ENCODE results near the gene NFKBIB. TPM values are rescaled to one million over a fixed set of nuclear protein-coding genes. Genes with fewer than 3 reads are reported as not detected.
"Not testable (repeated sequence)": the region's sequence is repeated elsewhere in the genome, so short reads cannot be mapped to it uniquely, and the experiment has no call there.

Gene NFKBIB
- 22.0 TPM for total RNA-seq
- long read RNA-seq, transcript NFKBIB-201 (6 exons, 1,159 nt), result minor isoform, 11 of 38 reads
- long read RNA-seq, transcript NFKBIB-204 (5 exons, 1,929 nt), result major isoform, 16 of 38 reads
- long read RNA-seq, partial matches to known transcripts, result 8 of 38 reads
- long read RNA-seq, other reads (novel, unspliced or antisense), result 1 of 38 reads

GRCh38 chr19:38899447-38900201 lies at the start of gene NFKBIB, which contains the start of gene SIRT2:
TSS of gene NFKBIB (plus strand) at chr19:38899969. CDS start at chr19:38900033, 64 bp downstream.
TSS of gene SIRT2 (minus strand) at chr19:38899618. CDS start at chr19:38899521, 97 bp downstream.
- intact Hi-C loops (cut with DNase I), result loop anchor here (2.0 to 5.0 kb wide), 2 partner anchors 31 to 47 kb away; partner anchors contain the start of genes MRPS12 and SARS2
- DNase-seq (ENCODE audit: low spot score), result peak; percentile 100

- intact Hi-C loops (cut with DNase I), result loop anchor here (5.0 kb wide), 3 partner anchors 47 to 233 kb away; partner anchors contain the start of genes ACTN4, EIF3K, MAP4K1 and NFKBIB
- peak; percentile 99 for DNase-seq (ENCODE audit: low spot score)
Observed at GRCh38 chr19:38850436-38850975, 49.3 kb upstream of the NFKBIB start.

- no peak for DNase-seq (ENCODE audit: low spot score)
- intact Hi-C loops (cut with DNase I), result loop anchor here (5.0 kb wide), 3 partner anchors 46 to 234 kb away; partner anchors contain the start of genes ACTN4, EIF3K, MAP4K1 and NFKBIB
Observed at GRCh38 chr19:38850976-38851621, 48.7 kb upstream of the NFKBIB start.

- peak; percentile 98 for DNase-seq (ENCODE audit: low spot score)
- intact Hi-C loops (cut with DNase I), result loop anchor here (5.0 kb wide), 3 partner anchors 46 to 234 kb away; partner anchors contain the start of genes ACTN4, EIF3K, MAP4K1 and NFKBIB
Observed at GRCh38 chr19:38851622-38852230, 48.0 kb upstream of the NFKBIB start.

GRCh38 chr19:38852231-38853044 lies 47.3 kb upstream of the NFKBIB start:
- DNase-seq (ENCODE audit: low spot score), result peak; percentile 83
- intact Hi-C loops (cut with DNase I), result loop anchor here (5.0 kb wide), 3 partner anchors 45 to 235 kb away; partner anchors contain the start of genes ACTN4, EIF3K, MAP4K1 and NFKBIB

- DNase-seq (ENCODE audit: low spot score), result no peak
- intact Hi-C loops (cut with DNase I), result loop anchor here (5.0 kb wide), 3 partner anchors 44 to 236 kb away; partner anchors contain the start of genes ACTN4, EIF3K, MAP4K1 and NFKBIB
Observed at GRCh38 chr19:38853214-38853613, 46.6 kb upstream of the NFKBIB start.

- intact Hi-C loops (cut with DNase I), result loop anchor here (5.0 kb wide), 3 partner anchors 42 to 238 kb away; partner anchors contain the start of genes ACTN4, EIF3K, MAP4K1 and NFKBIB
- DNase-seq (ENCODE audit: low spot score), result not testable (repeated sequence)
Observed at GRCh38 chr19:38854961-38855360, 44.8 kb upstream of the NFKBIB start.

- intact Hi-C loops (cut with DNase I); DNase-seq (ENCODE audit: low spot score): not testable (repeated sequence)
Observed at GRCh38 chr19:38855751-38856150, 44.0 kb upstream of the NFKBIB start.

GRCh38 chr19:38856813-38857212 lies 43.0 kb upstream of the NFKBIB start:
- no peak for DNase-seq (ENCODE audit: low spot score)
- intact Hi-C loops (cut with DNase I), result no loop called here

- intact Hi-C loops (cut with DNase I); DNase-seq (ENCODE audit: low spot score): not testable (repeated sequence)
Observed at GRCh38 chr19:38859631-38860204, 40.1 kb upstream of the NFKBIB start.

- DNase-seq (ENCODE audit: low spot score), result no peak
Observed at GRCh38 chr19:38861368-38861767, 38.4 kb upstream of the NFKBIB start.

GRCh38 chr19:38862321-38863059 lies 37.3 kb upstream of the NFKBIB start:
- DNase-seq (ENCODE audit: low spot score), result no peak
- intact Hi-C loops (cut with DNase I), result no loop called here

More at GRCh38 chr19:38861368-38861767, 38.4 kb upstream of the NFKBIB start:
- intact Hi-C loops (cut with DNase I), result no loop called here

- intact Hi-C loops (cut with DNase I), result no loop called here
- DNase-seq (ENCODE audit: low spot score), result no peak
Observed at GRCh38 chr19:38867171-38867780, 32.5 kb upstream of the NFKBIB start.

- intact Hi-C loops (cut with DNase I), result no loop called here
- no peak for DNase-seq (ENCODE audit: low spot score)
Observed at GRCh38 chr19:38868551-38868950, 31.2 kb upstream of the NFKBIB start.

- no peak for DNase-seq (ENCODE audit: low spot score)
- intact Hi-C loops (cut with DNase I), result no loop called here
Observed at GRCh38 chr19:38869160-38869835, 30.5 kb upstream of the NFKBIB start.
